ENCODE measurements around the gene C1QTNF7.

The C1QTNF7 gene, protein sequence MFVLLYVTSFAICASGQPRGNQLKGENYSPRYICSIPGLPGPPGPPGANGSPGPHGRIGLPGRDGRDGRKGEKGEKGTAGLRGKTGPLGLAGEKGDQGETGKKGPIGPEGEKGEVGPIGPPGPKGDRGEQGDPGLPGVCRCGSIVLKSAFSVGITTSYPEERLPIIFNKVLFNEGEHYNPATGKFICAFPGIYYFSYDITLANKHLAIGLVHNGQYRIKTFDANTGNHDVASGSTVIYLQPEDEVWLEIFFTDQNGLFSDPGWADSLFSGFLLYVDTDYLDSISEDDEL

GRCh38 chr4:15427701-15428100 lies at the start of gene C1QTNF7:
Gene C1QTNF7 (plus strand): TSS chr4:15428033. CDS start chr4:15435744, 7,711 bp downstream.
- no peak for DNase-seq (ENCODE audit: low read depth in 2 of 2)

- no peak for DNase-seq (ENCODE audit: low read depth in 2 of 2)
Observed at GRCh38 chr4:15378062-15378461, 49.8 kb upstream of the C1QTNF7 start.

DNA sequence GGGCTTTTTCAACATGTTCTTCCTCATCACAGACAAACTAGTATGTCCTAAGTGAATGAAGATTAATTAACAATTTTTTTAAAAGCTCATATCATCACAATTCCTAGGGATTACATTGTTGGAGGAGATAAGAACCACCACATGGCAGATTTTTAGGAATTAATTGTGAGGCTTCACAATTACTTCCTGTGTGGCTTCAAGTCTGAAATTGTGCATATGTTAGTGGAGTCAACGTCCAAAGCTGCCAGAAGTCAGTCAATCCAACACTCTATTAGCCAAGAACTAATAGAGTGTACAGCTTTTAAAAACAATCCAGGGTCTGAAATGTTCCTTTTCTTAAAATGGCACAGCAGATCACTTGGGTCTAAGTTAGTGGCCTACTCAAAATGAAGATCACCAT lies 49.3 kb upstream of the C1QTNF7 start:
- DNase-seq (ENCODE audit: low read depth in 2 of 2), result no peak

- no peak for DNase-seq (ENCODE audit: low read depth in 2 of 2)
Observed at GRCh38 chr4:15381806-15382338, 46.0 kb upstream of the C1QTNF7 start.

- DNase-seq (ENCODE audit: low read depth in 2 of 2), result no peak
Observed at GRCh38 chr4:15382669-15383273, 45.1 kb upstream of the C1QTNF7 start.

DNA sequence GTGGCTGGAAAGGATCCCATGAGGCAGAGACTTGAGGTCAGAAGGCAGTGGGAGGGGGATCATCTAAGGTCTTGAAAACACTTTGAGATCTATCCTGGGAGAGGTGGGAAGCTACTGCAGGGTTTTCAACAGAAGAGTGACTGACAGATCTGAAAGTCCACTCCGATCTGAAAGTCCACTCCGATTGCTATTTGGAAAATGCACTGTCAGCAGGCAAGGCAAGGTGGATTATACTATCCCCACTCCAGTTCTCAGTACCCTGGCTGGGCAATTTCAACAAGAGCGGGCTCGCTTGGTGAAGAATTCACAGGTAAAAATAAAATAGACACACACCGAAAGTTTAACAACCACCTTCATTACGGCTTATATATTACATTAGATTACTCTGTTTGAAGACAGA lies 42.3 kb upstream of the C1QTNF7 start:
- DNase-seq (ENCODE audit: low read depth in 2 of 2), result no peak

- no peak for DNase-seq (ENCODE audit: low read depth in 2 of 2)
Observed at GRCh38 chr4:15385928-15386327, 41.9 kb upstream of the C1QTNF7 start.

GRCh38 chr4:15390494-15390893 lies 37.3 kb upstream of the C1QTNF7 start:
- DNase-seq (ENCODE audit: low read depth in 2 of 2), result no peak

DNA sequence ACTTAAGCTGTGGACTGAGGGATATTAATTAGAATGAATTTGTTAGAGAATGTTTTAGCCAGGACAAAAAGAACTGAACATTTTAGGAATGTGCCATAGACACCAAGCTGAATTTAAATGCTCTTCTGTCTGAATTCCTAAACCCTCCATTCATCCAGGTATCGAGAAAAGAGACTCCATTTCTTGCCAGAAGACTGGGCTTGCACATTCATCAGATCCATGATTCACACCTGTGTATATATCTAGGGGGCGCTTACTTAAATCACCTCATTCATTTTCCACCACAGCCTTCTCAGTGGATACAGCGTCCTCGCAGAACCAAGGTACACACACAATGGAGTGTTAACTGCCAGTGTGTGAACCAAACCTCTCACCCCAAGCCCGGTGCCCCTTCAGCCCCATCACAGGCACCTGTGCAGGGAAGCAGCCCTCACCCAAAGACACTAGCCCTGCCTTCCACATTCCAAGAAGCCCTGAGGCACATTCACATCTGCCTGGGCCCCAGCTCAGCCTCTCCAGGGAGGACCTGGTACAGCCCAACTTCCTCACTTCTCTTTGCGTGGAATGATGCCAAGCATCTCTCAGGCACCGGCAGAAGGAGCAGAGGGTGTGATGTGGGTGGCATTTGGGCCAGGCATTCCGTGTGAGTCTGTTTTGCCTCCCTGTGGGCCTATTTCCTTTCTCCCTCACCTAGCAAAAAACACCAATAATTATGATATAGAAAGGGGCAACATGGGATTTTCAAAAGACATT lies 35.6 kb upstream of the C1QTNF7 start:
- no peak for DNase-seq (ENCODE audit: low read depth in 2 of 2)

GRCh38 chr4:15395311-15395710 lies 32.5 kb upstream of the C1QTNF7 start:
- DNase-seq (ENCODE audit: low read depth in 2 of 2), result no peak

- peak; percentile 38 to 39 for DNase-seq (ENCODE audit: low read depth in 2 of 2)
Observed at GRCh38 chr4:15396157-15396800, 31.6 kb upstream of the C1QTNF7 start.

GRCh38 chr4:15398001-15398400 lies 29.8 kb upstream of the C1QTNF7 start:
- no peak for DNase-seq (ENCODE audit: low read depth in 2 of 2)

GRCh38 chr4:15398732-15399131 lies 29.1 kb upstream of the C1QTNF7 start:
- DNase-seq (ENCODE audit: low read depth in 2 of 2), result no peak

DNA sequence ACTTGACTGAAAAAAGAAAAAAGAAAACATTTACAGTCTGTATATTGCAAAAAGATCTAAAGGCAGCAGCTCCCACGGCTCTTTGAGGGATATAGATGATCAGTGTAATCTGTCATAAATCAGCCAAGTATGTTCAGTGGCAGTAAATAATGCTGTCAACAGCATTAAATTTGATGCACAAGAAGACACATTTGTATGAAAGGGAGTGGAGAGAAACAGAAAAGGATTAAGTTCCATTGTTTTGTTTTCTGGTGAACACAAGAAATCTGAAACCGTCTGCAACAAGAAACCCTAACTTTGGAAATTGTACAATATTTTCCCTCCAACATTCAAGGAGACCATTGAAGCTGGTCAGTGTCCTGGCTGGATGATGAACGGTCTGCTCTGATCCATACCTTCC lies 27.6 kb upstream of the C1QTNF7 start:
- no peak for DNase-seq (ENCODE audit: low read depth in 2 of 2)

DNA sequence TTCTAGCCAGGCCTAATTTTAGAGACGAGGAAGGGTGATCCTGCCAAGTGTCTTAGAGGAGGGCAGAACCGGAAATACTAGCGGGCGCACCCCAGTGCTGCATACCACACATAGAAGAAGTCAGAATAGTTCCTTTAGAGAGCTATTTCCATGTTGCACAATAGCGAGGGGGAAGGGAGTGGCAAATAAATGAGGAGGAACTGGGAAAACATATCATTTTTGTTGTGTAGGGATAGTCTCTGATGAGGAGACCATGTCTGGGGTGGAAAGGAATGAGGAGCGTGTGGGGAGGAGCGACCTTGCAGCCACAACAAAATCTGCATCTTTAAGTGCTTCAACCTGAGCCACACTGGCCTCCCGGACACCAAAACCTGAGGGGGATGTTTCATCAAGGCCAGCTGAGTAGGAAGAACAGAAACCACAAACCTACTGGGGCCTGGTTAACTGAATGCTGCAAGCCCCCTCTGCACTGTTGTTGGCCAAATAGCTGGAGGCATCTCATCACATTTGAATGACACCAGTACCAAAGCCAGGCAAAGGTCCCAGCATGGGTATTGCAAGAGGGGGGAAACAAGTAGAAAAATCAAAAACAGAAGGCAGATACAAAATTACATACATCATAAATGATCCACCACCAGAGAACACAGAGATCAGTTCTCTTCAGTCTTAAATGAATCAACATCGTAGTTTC lies 26.7 kb upstream of the C1QTNF7 start:
- DNase-seq (ENCODE audit: low read depth in 2 of 2), result no peak

DNA sequence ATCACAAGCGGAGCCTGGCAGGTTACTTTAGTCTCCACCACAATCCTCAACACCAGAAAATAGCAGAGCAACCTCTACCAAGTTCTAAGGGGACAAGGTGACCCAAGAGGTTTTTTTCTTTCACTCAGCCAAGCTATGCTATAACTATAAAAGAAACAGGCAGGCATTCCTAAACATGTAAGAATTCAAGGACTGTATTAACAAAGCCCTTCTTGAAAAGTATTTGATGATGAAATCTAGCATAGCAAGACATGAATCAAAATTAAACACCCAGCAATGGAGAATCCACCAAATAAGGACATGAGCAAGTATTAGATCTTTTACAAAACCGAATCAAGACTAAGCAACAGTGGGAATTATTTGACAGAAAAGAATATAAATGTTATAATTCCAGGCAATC lies 25.7 kb upstream of the C1QTNF7 start:
- DNase-seq (ENCODE audit: low read depth in 2 of 2), result no peak

- DNase-seq (ENCODE audit: low read depth in 2 of 2), result no peak
Observed at GRCh38 chr4:15402974-15403373, 24.9 kb upstream of the C1QTNF7 start.

GRCh38 chr4:15405018-15405417 lies 22.8 kb upstream of the C1QTNF7 start:
- no peak for DNase-seq (ENCODE audit: low read depth in 2 of 2)

DNA sequence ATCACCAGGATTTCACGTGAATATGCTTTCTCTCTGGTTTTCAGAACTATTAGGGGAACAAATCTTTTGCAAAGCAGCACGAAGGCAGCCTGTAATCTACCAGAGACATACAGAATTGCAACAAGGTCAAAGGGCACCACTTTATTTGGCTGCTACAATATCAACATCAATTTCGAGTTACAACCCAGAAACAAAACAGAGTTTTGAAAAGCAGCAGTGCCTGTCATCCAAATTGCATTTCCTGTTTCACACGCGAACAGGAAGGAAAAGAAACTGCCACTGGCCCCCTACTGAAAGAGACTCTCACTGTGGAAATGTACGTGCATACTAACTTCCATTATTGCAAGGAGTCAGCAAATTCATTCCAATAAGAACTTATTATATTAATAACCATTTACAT lies 17.1 kb upstream of the C1QTNF7 start:
- no peak for DNase-seq (ENCODE audit: low read depth in 2 of 2)

- DNase-seq (ENCODE audit: low read depth in 2 of 2), result no peak
Observed at GRCh38 chr4:15412461-15412860, 15.4 kb upstream of the C1QTNF7 start.

DNA sequence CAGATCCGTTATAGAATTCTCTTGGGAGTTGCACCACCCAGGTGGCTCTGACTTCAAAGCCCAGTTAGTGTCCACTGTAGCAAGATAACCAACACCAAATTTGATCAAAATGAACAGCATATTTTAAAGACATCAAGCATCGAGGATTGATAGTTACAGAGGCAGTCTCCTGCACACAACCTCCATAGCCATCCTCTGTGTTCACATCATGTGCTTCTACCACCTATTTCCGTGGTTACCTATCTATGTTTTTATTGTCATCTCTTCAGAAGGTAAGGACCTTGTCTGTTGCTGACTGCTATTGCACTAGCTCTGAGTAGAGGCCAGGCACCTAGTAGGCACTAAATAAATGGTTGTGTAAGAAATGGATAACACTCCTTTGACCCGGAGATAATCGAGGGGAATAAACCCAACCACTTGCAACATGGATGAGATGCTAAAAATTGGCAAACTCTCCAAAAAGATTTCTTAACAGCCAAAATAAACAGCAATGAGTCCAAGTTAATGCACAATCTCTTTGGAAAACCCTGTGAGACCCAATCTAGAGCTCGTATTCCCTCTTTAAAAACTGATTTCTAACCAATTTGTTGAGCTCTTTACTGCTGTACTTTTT lies 14.7 kb upstream of the C1QTNF7 start:
- no peak for DNase-seq (ENCODE audit: low read depth in 2 of 2)
